A549 (cell line): ENCODE results near the gene RIMS1. TPM values are rescaled to one million over a fixed set of nuclear protein-coding genes. Genes with fewer than 3 reads are reported as not detected.

Experiments used
- ATAC-seq, 2 experiments: fragments of 200-7000 bp in 1 of 2; fragments of >200 bp in 1 of 2; cut with Nextera tagmentation in 1 of 2; cut with Tn5 transposase in 1 of 2; 3 replicates each; pipeline versions ENCODE4 v1.8.0 to v1.9.1; 2018 to 2020; ENCODE audit warnings: mild to moderate bottlenecking in 1 of 2, moderate library complexity in 1 of 2
- CTCF ChIA-PET: fragments of 300-600 bp; sonication (Branson Sonifier 250); formaldehyde crosslinking; extraction: SDS; loops from one replicate; lab custom pipeline; 2021; ENCODE audit warnings: antibody characterized with exemption, inconsistent platforms; lab: Yijun Ruan, JAX
- POLR2A ChIA-PET: fragments of 350-600 bp; formaldehyde crosslinking; extraction: SDS; loops from one replicate; lab custom pipeline; 2021; ENCODE audit warnings: antibody characterized with exemption, inconsistent platforms; lab: Yijun Ruan, JAX
- DNase-seq, 2 experiments: peaks; one replicate each; pipeline versions ENCODE4 v3.0.0 to v3.0.0-alpha.2; 2011 to 2016; ENCODE audit warnings: low read depth in 1 of 2, low spot score in 1 of 2
- FAIRE-seq: peaks from 2 replicates; lab custom pipeline; 2011; peaks lifted over from hg19 to GRCh38; lab: Jason Lieb, UNC
- H3K27ac ChIP-seq, 2 experiments: fragments of >200 bp; sonication (Bioruptor Twin); formaldehyde crosslinking; 3 replicates each; pipeline ENCODE4 v1.5.1; 2016 to 2017
- H3K4me1 ChIP-seq: fragments of >200 bp; sonication (Bioruptor Twin); formaldehyde crosslinking; 3 replicates; pipeline ENCODE4 v1.6.1; 2016
- H3K4me2 ChIP-seq: fragments of >200 bp; sonication (Bioruptor Twin); formaldehyde crosslinking; 3 replicates; pipeline ENCODE4 v1.6.1; 2016
- H3K4me3 ChIP-seq: fragments of >200 bp; sonication (Bioruptor Twin); formaldehyde crosslinking; 3 replicates; pipeline ENCODE4 v1.5.1; 2016
- H3K9me3 ChIP-seq: fragments of >200 bp; sonication (Bioruptor Twin); formaldehyde crosslinking; 3 replicates; pipeline ENCODE4 v1.6.1; 2016
- BCL3 ChIP-seq: fragments of >200 bp; sonication (Bioruptor Twin); formaldehyde crosslinking; IDR thresholded peaks from 3 replicates; pipeline ENCODE4 v1.6.1; 2016
- CHD4 ChIP-seq: fragments of 200-600 bp; sonication (generic); IDR thresholded peaks from 2 replicates; pipeline ENCODE4 v1.6.1; 2016; ENCODE audit warnings: antibody characterized with exemption, mild to moderate bottlenecking, borderline replicate concordance
- CTCF ChIP-seq: fragments of >200 bp; sonication (Bioruptor Twin); formaldehyde crosslinking; IDR thresholded peaks from 3 replicates; pipeline ENCODE4 v1.5.1; 2016
- EHMT2 ChIP-seq: fragments of 200-600 bp; sonication (generic); IDR thresholded peaks from 2 replicates; pipeline ENCODE4 v1.6.1; 2016; ENCODE audit warnings: antibody characterized with exemption, low read depth, mild to moderate bottlenecking, moderate library complexity
- EP300 ChIP-seq, 2 experiments: fragments of >200 bp; sonication (Bioruptor Twin); formaldehyde crosslinking; IDR thresholded peaks; 2 replicates in 1 of 2; 3 replicates in 1 of 2; pipeline ENCODE4 v1.6.1; 2016 to 2017
- HOXB13 ChIP-seq: fragments of 250-450 bp; sonication (Bioruptor Pico); IDR thresholded peaks from 2 replicates; pipeline ENCODE4 v1.5.0; 2020; ENCODE audit warnings: low read depth, mild to moderate bottlenecking, moderate library complexity
- JUN ChIP-seq, 2 experiments: fragments of >200 bp; sonication (Bioruptor Twin); formaldehyde crosslinking; IDR thresholded peaks; 2 replicates in 1 of 2; 3 replicates in 1 of 2; pipeline ENCODE4 v1.6.1; 2016 to 2017
- NFE2L2 ChIP-seq: fragments of 150-350 bp; conservative IDR thresholded peaks from 2 replicates; pipeline ENCODE4 v1.6.1; 2014; ENCODE audit warnings: low read length
- NPAS2 ChIP-seq: fragments of 250-450 bp; sonication (Bioruptor Pico); IDR thresholded peaks from 2 replicates; pipeline ENCODE4 v1.8.0; 2022; ENCODE audit warnings: mild to moderate bottlenecking, moderate library complexity, borderline replicate concordance
- PBX3 ChIP-seq: IDR thresholded peaks from 2 replicates; pipeline ENCODE4 v1.6.1; 2012
- RAD21 ChIP-seq, 2 experiments: fragments of >200 bp in 1 of 2; sonication (Bioruptor Twin) in 1 of 2; formaldehyde crosslinking in 1 of 2; IDR thresholded peaks in 1 of 2; conservative IDR thresholded peaks in 1 of 2; 2 replicates in 1 of 2; 3 replicates in 1 of 2; pipeline ENCODE4 v1.6.1; 2012 to 2018; ENCODE audit warnings: inconsistent platforms in 1 of 2
- RARB ChIP-seq: fragments of 250-450 bp; sonication (Bioruptor Pico); IDR thresholded peaks from 2 replicates; pipeline ENCODE4 v1.8.0; 2021; ENCODE audit warnings: mild to moderate bottlenecking, moderate library complexity
- RCOR1 ChIP-seq: fragments of 150-350 bp; IDR thresholded peaks from 2 replicates; pipeline ENCODE4 v1.6.1; 2014; ENCODE audit warnings: antibody characterized with exemption, low read length, low read depth
- REST ChIP-seq: fragments of 200-600 bp; sonication (generic); IDR thresholded peaks from 2 replicates; pipeline ENCODE4 v1.6.1; 2016; ENCODE audit warnings: antibody characterized with exemption, mild to moderate bottlenecking, moderate library complexity
- RNF2 ChIP-seq: fragments of 200-600 bp; sonication (generic); IDR thresholded peaks from 2 replicates; pipeline ENCODE4 v1.6.1; 2016; ENCODE audit warnings: low read depth, mild to moderate bottlenecking, antibody characterized with exemption, moderate library complexity, borderline replicate concordance
- TFCP2L1 ChIP-seq: fragments of 250-450 bp; sonication (Bioruptor Pico); IDR thresholded peaks from 2 replicates; pipeline ENCODE4 v1.5.0; 2021; ENCODE audit warnings: mild to moderate bottlenecking
- USF2 ChIP-seq: fragments of 450-650 bp; IDR thresholded peaks from 2 replicates; pipeline ENCODE4 v1.6.1; 2014; ENCODE audit warnings: antibody characterized with exemption
- ZC3H11A ChIP-seq: fragments of 450-650 bp; IDR thresholded peaks from 2 replicates; pipeline ENCODE4 v1.6.1; 2014; ENCODE audit warnings: antibody characterized with exemption, mild to moderate bottlenecking
- ZFP36 ChIP-seq: fragments of 450-650 bp; IDR thresholded peaks from 2 replicates; pipeline ENCODE4 v1.6.1; 2014; ENCODE audit warnings: borderline replicate concordance; ENCODE audit not compliant: partially characterized antibody
- ZSCAN20 ChIP-seq: fragments of 250-450 bp; sonication (Bioruptor Pico); IDR thresholded peaks from 2 replicates; pipeline ENCODE4 v1.8.0; 2022; ENCODE audit warnings: mild to moderate bottlenecking, moderate library complexity
- WGBS: methylation state at CpG from one replicate; pipeline ENCODE4 v1.1.6; 2017; ENCODE audit errors: missing lambda C conversion rate; 5-methylcytosine and 5-hydroxymethylcytosine counted together
- polyA plus RNA-seq, 4 experiments: library from polyadenylated mRNA; depleted of rRNA in 3 of 4; stranded (reverse); fragments of >200 nt; fragmentation: RNase III in 1 of 4; extraction: RNeasy Plus Mini Kit Qiagen cat#74134 plus additional on column Dnase treatment in 1 of 4; gene quantifications; 2 replicates in 3 of 4; 3 replicates in 1 of 4; pipeline ENCODE4 v1.2.3, GENCODE V29; 2011 to 2017

RIMS1 gene
- polyA plus RNA-seq, 2 of the 4 experiments (the other 2 are of a cell fraction) = 0.03 TPM; not detected in 1

- TF ChIP-seq CTCF = no peak
- no peak for TF ChIP-seq ZC3H11A
- TF ChIP-seq RCOR1 = no peak
- no peak for TF ChIP-seq RARB
- no peak for TF ChIP-seq NPAS2 (CRISPR knock-in tag)
- TF ChIP-seq EHMT2 = no peak
- no peak for TF ChIP-seq HOXB13 (CRISPR knock-in tag)
- no peak for TF ChIP-seq CHD4
- TF ChIP-seq PBX3 = no peak
- no peak overlapping the region for H3K4me3 ChIP-seq
- ChIA-PET POLR2A (no interaction called here), CTCF (no interaction called here)
- FAIRE-seq = no peak
- ATAC-seq = no peak
- no peaks in the 10 kb centered on the region for H3K4me1 ChIP-seq
- no peaks in the 10 kb centered on the region for H3K9me3 ChIP-seq
- no peak overlapping the region for H3K27ac ChIP-seq
- no peak overlapping the region for H3K4me2 ChIP-seq
- no peak for DNase-seq
Measured at GRCh38 chr6:72140795-72141194, 254.4 kb downstream of the RIMS1 start.

- DNase-seq (no peak), FAIRE-seq (no peak), ATAC-seq (no peak)
- H3K4me1 ChIP-seq = no peaks in the 10 kb centered on the region
- H3K4me3 ChIP-seq = no peak overlapping the region
- no peak overlapping the region for H3K27ac ChIP-seq
- ChIA-PET CTCF (no interaction called here), POLR2A (no interaction called here)
- H3K4me2 ChIP-seq = no peak overlapping the region
- no peaks in the 10 kb centered on the region for H3K9me3 ChIP-seq
- TF ChIP-seq USF2 = no peak
- TF ChIP-seq EP300 (IDR thresholded peaks at IDR 0.05) = no peak
- TF ChIP-seq TFCP2L1 = no peak
- no peak for TF ChIP-seq RNF2
- no peak for TF ChIP-seq NFE2L2
- TF ChIP-seq NPAS2 (CRISPR knock-in tag) = no peak
- TF ChIP-seq ZSCAN20 (CRISPR knock-in tag) = no peak
- no peak for TF ChIP-seq BCL3
- TF ChIP-seq REST = no peak
- TF ChIP-seq ZFP36 = no peak
- no peak for TF ChIP-seq RAD21 (conservative IDR thresholded peaks at IDR 0.05 in 1 of 2, IDR thresholded peaks at IDR 0.05 in 1 of 2)
- no peak for TF ChIP-seq CTCF
- TF ChIP-seq CHD4 = no peak
- no peak for TF ChIP-seq JUN (IDR thresholded peaks at IDR 0.05)
- 5% methylated on average over 3 of the region's 3 CpGs for WGBS
Measured at GRCh38 chr6:72149715-72150114, 263.4 kb downstream of the RIMS1 start.
